ENCODE results near the gene ARMC9. TPM values are rescaled to one million over a fixed set of nuclear protein-coding genes. Genes with fewer than 3 reads are reported as not detected.

Gene ARMC9
- total RNA-seq, 1 donor from 2014 or later = 67.8 TPM

GRCh38 chr2:231415029-231415428 is 216.6 kb downstream of the ARMC9 start:
- no peak for DNase-seq (ENCODE audit: low read depth)

- DNase-seq (ENCODE audit: low read depth) = no peak
Measured at GRCh38 chr2:231418820-231419640, 220.6 kb downstream of the ARMC9 start.

DNA sequence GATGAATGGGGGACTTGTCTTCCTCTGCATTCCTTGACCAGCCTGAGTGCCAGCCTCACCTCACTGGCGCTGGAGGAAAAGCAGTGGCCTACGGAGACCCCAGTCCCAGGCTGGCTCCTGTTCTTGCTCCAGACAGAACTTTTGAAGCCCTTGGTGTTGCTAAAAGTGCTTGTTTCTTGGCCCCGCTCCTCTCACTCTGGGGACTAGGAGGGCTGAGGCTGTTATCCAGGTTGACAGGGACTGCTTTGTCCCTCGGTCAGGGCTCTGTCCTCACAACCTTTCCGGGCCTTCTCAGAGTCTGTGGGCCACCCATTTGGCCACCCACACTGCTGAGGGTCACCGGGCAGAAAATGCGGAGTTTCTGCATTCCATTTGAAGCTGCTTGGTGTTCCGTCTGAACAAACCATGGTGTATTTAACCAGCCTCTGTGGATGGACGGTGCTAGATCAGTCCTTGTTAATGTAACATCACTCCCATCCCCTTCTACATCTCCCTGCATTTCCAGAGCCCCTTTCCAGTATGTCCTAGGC is 222.7 kb downstream of the ARMC9 start:
- no peak for DNase-seq (ENCODE audit: low read depth)

- DNase-seq (ENCODE audit: low read depth) = no peak
Measured at GRCh38 chr2:231422056-231422455, 223.6 kb downstream of the ARMC9 start.

DNA sequence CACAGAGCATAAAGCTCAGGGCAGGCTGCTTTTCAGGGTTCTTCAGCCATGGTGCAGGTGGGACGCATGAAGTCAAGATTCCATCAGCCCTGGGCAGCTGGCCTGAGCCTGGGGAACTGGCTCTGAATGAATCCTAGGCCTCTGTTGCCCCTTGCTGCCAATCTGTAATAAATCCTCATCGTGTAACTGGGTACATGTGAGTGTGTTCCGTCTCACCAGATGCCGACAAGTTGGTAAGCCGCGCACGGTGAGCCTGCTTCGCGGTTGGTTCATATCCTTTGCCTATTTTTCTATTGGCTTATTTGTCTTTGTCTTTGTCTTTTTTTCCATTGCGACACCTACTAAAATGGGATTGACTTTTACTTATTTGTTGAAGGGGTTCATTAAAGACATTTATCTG is 224.7 kb downstream of the ARMC9 start:
- DNase-seq (ENCODE audit: low read depth) = no peak

Other genes with a start within 250 kb of the ARMC9 start
- not detected in 2 replicates for gene SPATA3, start 202.5 kb upstream of the ARMC9 start, total RNA-seq
- gene C2orf72, start 161.1 kb upstream of the ARMC9 start, total RNA-seq = 0.17 and 0.50 TPM in 2 replicates
- 121 and 135 TPM in 2 replicates for gene PSMD1, start 141.8 kb upstream of the ARMC9 start, total RNA-seq
- gene HTR2B, start 73.6 kb upstream of the ARMC9 start, total RNA-seq = 0.05 TPM in 1 of 2 replicates, not detected in the other
- gene B3GNT7, start 197.1 kb downstream of the ARMC9 start, total RNA-seq = 4.0 and 4.5 TPM in 2 replicates

Measured in renal cortical epithelial cell (primary cell).